ENCODE results near the gene TNFRSF1A. TPM values are rescaled to one million over a fixed set of nuclear protein-coding genes. Genes with fewer than 3 reads are reported as not detected.

TNFRSF1A gene
- 10 to 100 TPM; 49.3 to 62.6 TPM for total RNA-seq

GRCh38 chr12:6341417-6342139 lies at the start of gene TNFRSF1A:
Gene TNFRSF1A, minus strand, starts transcription at chr12:6342076. Its CDS starts 262 bp downstream, at chr12:6341814.
- peak; percentile 45 to 72 for DNase-seq (ENCODE audit: low spot score in 2 of 2)
- ATAC-seq: peak; percentile 46 to 49
- peaks cover 0 to 1% of the 10 kb centered on the region in 2 donors for H3K9me3 Mint-ChIP-seq
- H3K36me3 Mint-ChIP-seq: no peaks in the 10 kb centered on the region
- H3K27ac Mint-ChIP-seq: no peak within 1 kb of the TSS

DNA sequence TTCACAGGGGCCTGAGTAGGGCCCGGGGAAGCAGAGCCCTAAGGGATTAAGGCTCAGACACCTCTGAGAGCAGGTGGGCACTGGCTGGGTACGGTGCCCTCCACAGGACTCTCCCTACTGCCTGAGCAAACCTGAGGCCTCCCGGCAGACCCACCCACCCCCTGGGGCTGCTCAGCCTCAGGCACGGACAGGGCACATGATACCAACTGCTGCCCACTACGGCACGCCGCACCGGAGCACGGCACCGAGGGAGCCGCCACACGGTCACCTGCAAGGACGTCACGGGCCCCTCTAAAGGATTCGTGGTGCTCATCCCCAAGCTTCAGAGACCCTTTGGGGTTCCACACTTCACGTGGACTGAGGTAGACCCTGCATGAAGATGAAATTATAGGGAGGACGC lies 49.1 kb upstream of the TNFRSF1A start:
- no peaks in the 10 kb centered on the region for H3K9me3 Mint-ChIP-seq
- H3K27ac Mint-ChIP-seq: no peak overlapping the region
- ATAC-seq (no peak), DNase-seq (ENCODE audit: low spot score in 2 of 2) (no peak)
- no peaks in the 10 kb centered on the region for H3K36me3 Mint-ChIP-seq

GRCh38 chr12:6390084-6390799 lies 48.4 kb upstream of the TNFRSF1A start:
- Mint-ChIP-seq H3K27ac (no peak overlapping the region), H3K9me3 (no peaks in the 10 kb centered on the region), H3K36me3 (no peaks in the 10 kb centered on the region)
- ATAC-seq (no peak), DNase-seq (ENCODE audit: low spot score in 2 of 2) (no peak)

- DNase-seq (ENCODE audit: low spot score in 2 of 2): no peak
- no peaks in the 10 kb centered on the region for H3K9me3 Mint-ChIP-seq
- no peak for ATAC-seq
- H3K36me3 Mint-ChIP-seq: peaks cover 0 to 4% of the 10 kb centered on the region in 2 donors
- H3K27ac Mint-ChIP-seq: no peak overlapping the region
Observed at GRCh38 chr12:6387541-6387940, 45.7 kb upstream of the TNFRSF1A start.

DNA sequence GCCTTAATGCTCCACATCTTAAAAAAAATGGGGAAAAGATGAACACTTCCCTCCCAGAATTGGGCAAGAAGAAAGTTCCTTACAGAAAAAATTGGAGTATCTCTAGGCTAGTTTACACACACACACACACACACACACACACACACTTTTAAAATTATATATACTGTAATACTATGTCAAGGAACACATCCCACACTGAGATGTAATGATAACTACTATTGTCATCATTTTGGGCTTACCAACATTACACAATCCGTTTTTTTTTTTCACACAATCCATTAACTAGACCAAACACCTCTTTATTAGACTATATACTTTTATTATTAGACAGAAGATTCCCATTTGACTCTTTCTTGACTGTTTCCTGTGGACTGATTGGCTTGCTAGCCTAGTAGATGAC lies 44.6 kb upstream of the TNFRSF1A start:
- Mint-ChIP-seq H3K9me3 (no peaks in the 10 kb centered on the region), H3K36me3 (peaks cover 0 to 4% of the 10 kb centered on the region in 2 donors), H3K27ac (no peak overlapping the region)
- ATAC-seq (no peak), DNase-seq (ENCODE audit: low spot score in 2 of 2) (no peak)

DNA sequence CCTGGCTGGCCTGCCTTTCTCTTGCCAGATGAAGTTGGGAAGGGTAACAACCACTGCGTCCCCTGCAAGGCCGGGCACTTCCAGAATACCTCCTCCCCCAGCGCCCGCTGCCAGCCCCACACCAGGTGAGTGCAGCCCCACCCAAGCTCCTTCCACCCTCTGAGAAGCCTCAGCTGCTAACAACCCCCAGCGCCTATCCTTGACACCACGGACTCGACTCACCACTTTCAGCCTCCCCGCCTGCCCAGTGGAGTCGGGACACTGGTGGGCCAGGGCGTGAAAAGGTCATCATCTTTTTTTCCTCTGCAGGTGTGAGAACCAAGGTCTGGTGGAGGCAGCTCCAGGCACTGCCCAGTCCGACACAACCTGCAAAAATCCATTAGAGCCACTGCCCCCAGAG lies 44.2 kb upstream of the TNFRSF1A start:
- Mint-ChIP-seq H3K9me3 (no peaks in the 10 kb centered on the region), H3K27ac (no peak overlapping the region), H3K36me3 (peaks cover 0 to 4% of the 10 kb centered on the region in 2 donors)
- ATAC-seq (no peak), DNase-seq (ENCODE audit: low spot score in 2 of 2) (no peak)

DNA sequence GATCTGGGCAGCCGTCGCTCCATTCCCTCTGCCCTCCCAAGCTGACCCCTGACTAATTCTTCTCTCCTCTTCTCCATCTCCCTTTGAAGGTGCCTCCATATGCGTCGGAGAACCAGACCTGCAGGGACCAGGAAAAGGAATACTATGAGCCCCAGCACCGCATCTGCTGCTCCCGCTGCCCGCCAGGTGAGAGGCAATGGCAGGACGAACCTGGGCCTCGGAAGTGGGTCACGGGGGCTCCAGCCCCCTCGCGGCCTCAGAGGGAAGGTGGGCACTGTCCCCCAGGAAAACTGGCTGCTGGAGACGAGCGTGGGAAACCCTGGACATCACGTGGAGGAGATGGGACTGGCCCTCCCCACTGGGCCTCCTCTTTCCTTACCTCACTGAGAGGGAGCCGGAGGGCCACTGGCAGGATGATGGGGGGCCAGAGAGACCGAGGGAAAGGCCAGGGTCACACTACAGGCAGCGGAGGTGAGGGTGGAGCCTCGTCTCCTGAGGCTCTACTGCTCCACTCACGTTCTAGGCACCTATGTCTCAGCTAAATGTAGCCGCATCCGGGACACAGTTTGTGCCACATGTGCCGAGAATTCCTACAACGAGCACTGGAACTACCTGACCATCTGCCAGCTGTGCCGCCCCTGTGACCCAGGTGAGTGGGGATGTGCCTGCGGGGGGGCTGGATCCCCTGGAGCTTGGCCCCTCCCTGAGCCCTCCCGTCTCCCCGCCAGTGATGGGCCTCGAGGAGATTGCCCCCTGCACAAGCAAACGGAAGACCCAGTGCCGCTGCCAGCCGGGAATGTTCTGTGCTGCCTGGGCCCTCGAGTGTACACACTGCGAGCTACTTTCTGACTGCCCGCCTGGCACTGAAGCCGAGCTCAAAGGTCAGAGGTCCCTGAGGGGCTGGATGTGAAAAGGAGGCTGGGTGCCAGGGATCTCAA lies 42.9 kb upstream of the TNFRSF1A start:
- H3K36me3 Mint-ChIP-seq: peaks cover 0 to 4% of the 10 kb centered on the region in 2 donors
- no peak for DNase-seq (ENCODE audit: low spot score in 2 of 2)
- no peak overlapping the region for H3K27ac Mint-ChIP-seq
- no peak for ATAC-seq
- no peaks in the 10 kb centered on the region for H3K9me3 Mint-ChIP-seq

GRCh38 chr12:6383572-6384498 lies 42.0 kb upstream of the TNFRSF1A start, which contains the start of gene LTBR:
Gene LTBR, plus strand, starts transcription at chr12:6384162. Its CDS starts 197 bp downstream, at chr12:6384359.
- peaks cover 0 to 4% of the 10 kb centered on the region in 2 donors for H3K36me3 Mint-ChIP-seq
- DNase-seq (ENCODE audit: low spot score in 2 of 2) (no peak), ATAC-seq (peak; percentile 50 to 78)
- H3K27ac Mint-ChIP-seq: no peak within 1 kb of the TSS
- H3K9me3 Mint-ChIP-seq: no peaks in the 10 kb centered on the region

GRCh38 chr12:6382982-6383381 lies 41.1 kb upstream of the TNFRSF1A start:
- peaks cover 0 to 4% of the 10 kb centered on the region in 2 donors for H3K36me3 Mint-ChIP-seq
- ATAC-seq (peak in 1 of 2 donors; percentile 16), DNase-seq (ENCODE audit: low spot score in 2 of 2) (no peak)
- no peak overlapping the region for H3K27ac Mint-ChIP-seq
- H3K9me3 Mint-ChIP-seq: no peaks in the 10 kb centered on the region

GRCh38 chr12:6382371-6382770 lies 40.5 kb upstream of the TNFRSF1A start:
- DNase-seq (ENCODE audit: low spot score in 2 of 2): no peak
- Mint-ChIP-seq H3K36me3 (peaks cover 0 to 4% of the 10 kb centered on the region in 2 donors), H3K27ac (no peak overlapping the region), H3K9me3 (no peaks in the 10 kb centered on the region)
- ATAC-seq: no peak

- DNase-seq (ENCODE audit: low spot score in 2 of 2): no peak
- H3K9me3 Mint-ChIP-seq: no peaks in the 10 kb centered on the region
- no peak for ATAC-seq
Observed at GRCh38 chr12:6380141-6381121, 38.6 kb upstream of the TNFRSF1A start.

GRCh38 chr12:6378709-6379472 lies 37.0 kb upstream of the TNFRSF1A start:
- H3K9me3 Mint-ChIP-seq: no peaks in the 10 kb centered on the region
- DNase-seq (ENCODE audit: low spot score in 2 of 2) (no peak), ATAC-seq (no peak)
- H3K36me3 Mint-ChIP-seq: peaks cover 0 to 4% of the 10 kb centered on the region in 2 donors
- H3K27ac Mint-ChIP-seq: no peak overlapping the region

More at GRCh38 chr12:6380141-6381121, 38.6 kb upstream of the TNFRSF1A start:
- no peak overlapping the region for H3K27ac Mint-ChIP-seq
- peaks cover 0 to 4% of the 10 kb centered on the region in 2 donors for H3K36me3 Mint-ChIP-seq

- ATAC-seq: no peak
- no peaks in the 10 kb centered on the region for H3K36me3 Mint-ChIP-seq
- DNase-seq (ENCODE audit: low spot score in 2 of 2): no peak
- H3K9me3 Mint-ChIP-seq: no peaks in the 10 kb centered on the region
- H3K27ac Mint-ChIP-seq: no peak overlapping the region
Observed at GRCh38 chr12:6377667-6377994, 35.8 kb upstream of the TNFRSF1A start.

All from activated naive CD4-positive, alpha-beta T cell treated with anti-CD3 and anti-CD28 coated beads, Interleukin-2, amount 50 U/mL, for 72 hours (primary cell).